GM12878 (cell line): ENCODE data around the gene MFAP1. TPM values are rescaled to one million over a fixed set of nuclear protein-coding genes. Genes with fewer than 3 reads are reported as not detected.
A peak's percentile ranks its signal among the peaks of the same experiment; 100 is the strongest.
"Not testable (repeated sequence)": the region's sequence is repeated elsewhere in the genome, so short reads cannot be mapped to it uniquely, and the experiment has no call there.

Source experiments
- ATAC-seq: fragments of 200-7000 bp; cut with Tn5 transposase; 3 replicates; pipeline ENCODE4 v1.9.1; 2020; ENCODE audit warnings: mild to moderate bottlenecking, moderate library complexity
- BruUV-seq: library from RNA; stranded (reverse); fragments of 400-500 nt; replicated peaks from 2 replicates; lab custom pipeline; 2021; lab: Mats Ljungman, UMichigan
- CTCF ChIA-PET: fragments of 300-600 bp; sonication (Branson Sonifier 250); formaldehyde crosslinking; extraction: SDS; loops from one replicate; lab custom pipeline; 2021; ENCODE audit warnings: inconsistent platforms; lab: Yijun Ruan, JAX
- POLR2A ChIA-PET: fragments of 350-600 bp; formaldehyde crosslinking; extraction: SDS; loops from one replicate; lab custom pipeline; 2021; ENCODE audit warnings: inconsistent platforms; lab: Charles Lee
- RAD21 ChIA-PET: fragments of 300-600 bp; sonication (Branson Sonifier 250); formaldehyde crosslinking; loops from one replicate; lab custom pipeline; 2023; ENCODE audit warnings: antibody characterized with exemption; ENCODE audit not compliant: unreplicated experiment; lab: Charles Lee
- SMC1A ChIA-PET: fragments of 300-600 bp; sonication (Branson Sonifier 250); formaldehyde crosslinking; loops from one replicate; lab custom pipeline; 2023; ENCODE audit not compliant: unreplicated experiment, uncharacterized antibody; lab: Charles Lee
- DNase-seq: peaks from one replicate; pipeline ENCODE4 v3.0.0-alpha.2; 2011; ENCODE audit warnings: low read depth, low spot score
- FAIRE-seq: peaks from 3 replicates; lab custom pipeline; 2011; peaks lifted over from hg19 to GRCh38; lab: Jason Lieb, UNC
- H2AFZ ChIP-seq: 2 replicates; pipeline ENCODE4 v1.6.0; 2011; ENCODE audit warnings: low read depth, low read length, control low read depth; ENCODE audit not compliant: control insufficient read depth
- H3K27ac ChIP-seq: 2 replicates; pipeline ENCODE4 v1.5.1; 2011; ENCODE audit warnings: control low read depth; ENCODE audit not compliant: control insufficient read depth, insufficient read depth
- H3K27me3 ChIP-seq, 2 experiments: replicated peaks in 1 of 2; 2 replicates each; pipeline versions ENCODE4 v1.6.0 to v1.6.1; 2011; ENCODE audit warnings: low read length in 1 of 2; ENCODE audit not compliant: control insufficient read depth in 2 of 2, insufficient read depth in 2 of 2
- H3K36me3 ChIP-seq, 2 experiments: 2 replicates each; pipeline ENCODE4 v1.5.1; 2011; ENCODE audit warnings: low read length in 1 of 2; ENCODE audit not compliant: control insufficient read depth in 2 of 2, insufficient read depth in 2 of 2
- H3K4me1 ChIP-seq: 2 replicates; pipeline ENCODE4 v1.6.1; 2011; ENCODE audit warnings: mild to moderate bottlenecking, low read length, moderate library complexity, mixed read lengths; ENCODE audit not compliant: control insufficient read depth, insufficient read depth
- H3K4me2 ChIP-seq: 2 replicates; pipeline ENCODE4 v1.6.0; 2011; ENCODE audit warnings: control low read depth; ENCODE audit not compliant: control insufficient read depth, insufficient read depth
- H3K4me3 ChIP-seq: fragments of 200-600 bp; sonication (generic); 2 replicates; pipeline ENCODE4 v1.5.1; 2016
- H3K79me2 ChIP-seq: 2 replicates; pipeline ENCODE4 v1.6.0; 2011; ENCODE audit warnings: low read length; ENCODE audit not compliant: control insufficient read depth, insufficient read depth
- H3K9ac ChIP-seq: 2 replicates; pipeline ENCODE4 v1.8.0; 2011; ENCODE audit warnings: low read length, control low read depth, mixed read lengths; ENCODE audit not compliant: control insufficient read depth, insufficient read depth
- H3K9me3 ChIP-seq: replicated peaks from 3 replicates; pipeline ENCODE4 v1.5.1; 2011; ENCODE audit warnings: mild to moderate bottlenecking, low read length; ENCODE audit not compliant: control insufficient read depth, insufficient read depth
- H4K20me1 ChIP-seq: 2 replicates; pipeline ENCODE4 v1.6.0; 2011; ENCODE audit not compliant: control insufficient read depth, insufficient read depth
- MLLT1 ChIP-seq: fragments of 450-650 bp; IDR thresholded peaks from 2 replicates; pipeline ENCODE4 v1.6.1; 2016; ENCODE audit warnings: mild to moderate bottlenecking
- WGBS: methylation state at CpG from one replicate; pipeline ENCODE4 v1.1.6; 2016; ENCODE audit warnings: low lambda C conversion rate; ENCODE audit not compliant: insufficient replicate concordance, insufficient coverage; ENCODE audit errors: missing lambda C conversion rate; 5-methylcytosine and 5-hydroxymethylcytosine counted together
- in situ Hi-C: fragments of 300-500 bp; cut with MboI; formaldehyde crosslinking; loops from 9 replicates; pipeline ENCODE4 v1.14.3; 2018; ENCODE audit warnings: mixed read lengths
- intact Hi-C: fragments of 100-400 bp; cut with micrococcal nuclease; formaldehyde crosslinking; loops from one replicate; pipeline ENCODE4 v1.14.2; 2022; ENCODE audit not compliant: unreplicated experiment
- polyA plus RNA-seq, 11 experiments: library from polyadenylated mRNA; depleted of rRNA in 4 of 11; unstranded in 6 of 11; stranded (reverse) in 5 of 11; fragments of >200 nt; fragmentation: Nextera tagmentation in 4 of 11; fragmentation: Illumina TruSeq in 1 of 11; extraction: Ambion mirVana in 4 of 11; extraction: Trizol in 1 of 11; gene quantifications; 1 replicate in 1 of 11; 2 replicates in 10 of 11; pipeline versions ENCODE4 v1.2.1 to v1.2.3, GENCODE V29; 2011 to 2016; ENCODE audit warnings: inconsistent platforms in 2 of 11, missing spikeins in 2 of 11, low read depth in 1 of 11
- total RNA-seq, 4 experiments: library from RNA; depleted of rRNA in 3 of 4; stranded (reverse); fragments of >200 nt in 3 of 4; fragmentation: Illumina TruSeq in 1 of 4; extraction: Trizol in 1 of 4; gene quantifications; 2 replicates each; pipeline versions ENCODE4 v1.2.1 to v1.2.3, GENCODE V29; 2013 to 2021

MFAP1 gene
- total and polyA plus RNA-seq, 10 of the 15 experiments (the other 5 are each of a cell fraction or from before 2014, with no cell fraction given) = 24.5 to 67.3 (median 47.4) TPM

DNA sequence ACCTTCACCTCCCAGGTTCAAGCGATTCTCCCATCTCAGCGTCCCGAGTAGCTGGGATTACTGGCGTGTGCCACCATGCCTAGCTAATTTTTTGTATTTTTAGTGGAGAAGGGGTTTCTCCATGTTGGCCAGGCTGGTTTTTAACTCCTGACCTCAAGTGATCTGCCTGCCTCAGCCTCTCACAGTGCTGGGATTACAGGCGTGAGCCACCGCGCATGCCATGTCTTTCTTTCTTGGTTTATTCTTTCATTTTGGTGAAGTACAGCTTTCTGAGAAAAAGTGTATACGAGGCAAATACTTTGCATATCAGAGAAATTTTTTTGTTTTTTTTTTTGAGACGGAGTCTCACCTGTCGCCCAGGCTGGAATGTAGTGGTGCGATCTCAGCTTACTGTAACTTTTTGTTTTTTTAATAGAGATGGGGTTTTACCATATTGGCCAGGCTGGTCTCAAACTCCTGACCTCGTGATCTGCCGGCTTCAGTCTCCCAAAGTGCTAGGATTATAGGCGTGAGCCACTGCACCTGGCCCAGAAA, 7.1 kb upstream of the MFAP1 start:
- H3K27ac ChIP-seq, H3K36me3 ChIP-seq, FAIRE-seq, intact Hi-C loops, H3K27me3 ChIP-seq, H3K4me1 ChIP-seq, H2AFZ ChIP-seq, in situ Hi-C loops, ATAC-seq, BruUV-seq, H4K20me1 ChIP-seq, DNase-seq, H3K9me3 ChIP-seq, H3K9ac ChIP-seq: not testable (repeated sequence)
- TF ChIP-seq MLLT1 = peak; percentile 97
- Histone ChIP-seq H3K4me2 (peak overlapping the region; percentile 69), H3K4me3 (peak overlapping the region; percentile 13; the same call in 1 of the 2 replicates), H3K79me2 (peaks cover 59% of the 10 kb centered on the region)
- ChIA-PET SMC1A (interaction anchor here (0.7 to 2.8 kb wide), 10 partner anchors 22 to 116 kb away, joined by 3 to 13 read pairs (median 4); partner anchors contain the start of genes ELL3, HYPK and SERINC4), RAD21 (interaction anchor here (0.8 to 3.2 kb wide), 6 partner anchors 16 to 55 kb away, joined by 4 to 17 read pairs (median 6); partner anchors contain the start of gene ELL3), POLR2A (interaction anchor here (0.7 to 2.4 kb wide), 10 partner anchors 9 to 465 kb away, joined by 3 to 10 read pairs (median 4); partner anchors contain the start of genes HYPK and SERINC4), CTCF (interaction anchor here (0.7 to 1.4 kb wide), 6 partner anchors 31 to 838 kb away, joined by 3 to 6 read pairs (median 3); partner anchors contain the start of genes ELL3, HYPK and SERINC4)
- WGBS = 92% methylated on average over 14 of the region's 14 CpGs

- intact Hi-C loops, DNase-seq, H3K4me1 ChIP-seq, BruUV-seq, in situ Hi-C loops, H4K20me1 ChIP-seq, H3K9ac ChIP-seq, ATAC-seq, H3K27me3 ChIP-seq, H3K36me3 ChIP-seq, FAIRE-seq, H3K9me3 ChIP-seq: not testable (repeated sequence)
- 62% methylated on average over 9 of the region's 9 CpGs for WGBS
- peaks cover 62% of the 10 kb centered on the region for H3K79me2 ChIP-seq
- H3K4me2 ChIP-seq = peak overlapping the region; percentile 69
- POLR2A ChIA-PET = interaction anchor here (0.8 to 2.0 kb wide), 9 partner anchors 9 to 53 kb away, joined by 3 to 10 read pairs (median 4); no protein-coding TSS in a partner anchor
- peak overlapping the region; percentile 16; the same call in 1 of the 2 replicates for H2AFZ ChIP-seq
- H3K4me3 ChIP-seq = peak overlapping the region; percentile 73
- CTCF ChIA-PET = interaction anchor here (0.7 to 1.2 kb wide), 4 partner anchors 51 to 839 kb away, joined by 3 read pairs; partner anchors contain the start of gene ELL3
- SMC1A ChIA-PET = interaction anchor here (1.2 to 2.8 kb wide), 6 partner anchors 22 to 54 kb away, joined by 3 to 13 read pairs (median 6); partner anchors contain the start of genes ELL3, HYPK and SERINC4
- peak overlapping the region; percentile 42 for H3K27ac ChIP-seq
- RAD21 ChIA-PET = interaction anchor here (1.4 to 3.2 kb wide), 4 partner anchors 21 to 54 kb away, joined by 4 to 17 read pairs (median 8); partner anchors contain the start of gene ELL3
Observed at GRCh38 chr15:43830691-43831275, 6.3 kb upstream of the MFAP1 start.
